22Rv1 (cell line): ENCODE measurements around the gene SIRT7.

Experiments used
- ZFX ChIP-seq: fragments of 450-650 bp; IDR thresholded peaks from 2 replicates; pipeline ENCODE4 v1.6.1; 2017; ENCODE audit warnings: antibody characterized with exemption, borderline replicate concordance
- TF ChIP-seq, protein P1 (sequence below): fragments of 450-650 bp; IDR thresholded peaks from 2 replicates; pipeline ENCODE4 v1.5.1; 2017; ENCODE audit warnings: mild to moderate bottlenecking

DNA sequence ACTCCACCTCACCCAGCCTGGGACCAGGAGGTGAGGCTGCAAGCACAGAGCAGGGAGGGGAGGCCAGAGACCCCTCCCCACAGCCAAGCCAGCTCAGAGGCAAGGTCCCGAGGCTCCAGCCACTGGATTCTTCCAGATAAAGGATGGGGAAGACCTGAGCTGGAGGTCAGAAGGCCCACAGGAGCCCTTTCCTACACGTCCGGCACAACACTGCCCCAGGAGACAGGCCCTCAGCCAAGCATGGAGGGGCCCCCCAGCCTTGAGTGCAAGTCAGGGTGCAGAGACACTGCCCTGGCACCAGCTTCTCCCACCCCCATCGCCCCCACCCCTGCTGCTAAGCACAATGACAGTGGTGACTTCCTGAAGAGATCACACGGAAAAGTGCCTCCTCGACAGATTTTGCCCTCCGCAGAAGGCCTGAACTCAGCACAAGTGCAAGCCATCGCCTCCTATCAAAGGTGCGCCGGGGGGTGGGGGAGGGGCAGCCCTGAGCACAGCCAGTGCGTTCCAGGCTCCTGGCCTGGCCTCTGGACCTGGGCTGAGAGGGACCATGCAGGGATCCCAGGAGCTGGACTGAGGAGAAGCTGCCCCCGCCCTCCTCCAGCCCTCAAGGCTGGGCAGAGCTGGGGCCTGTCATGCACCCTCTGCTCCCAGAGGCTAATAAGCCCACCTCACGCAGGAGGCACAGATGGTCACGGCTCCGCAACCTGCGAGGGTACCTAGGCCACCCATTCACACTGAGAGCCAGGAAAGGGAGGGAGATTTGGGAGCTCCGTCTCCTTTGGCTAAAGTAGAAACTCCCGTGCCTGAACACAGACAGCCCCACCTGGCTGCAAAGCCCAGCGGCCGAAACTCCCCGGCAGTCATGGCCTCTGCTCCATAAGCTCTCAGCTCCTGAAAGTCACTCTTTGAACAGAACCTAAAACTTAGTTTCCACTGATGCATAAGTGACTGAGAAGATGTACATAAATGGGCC is 6.9 kb upstream of the SIRT7 start:
- TF ChIP-seq, protein P1, sequence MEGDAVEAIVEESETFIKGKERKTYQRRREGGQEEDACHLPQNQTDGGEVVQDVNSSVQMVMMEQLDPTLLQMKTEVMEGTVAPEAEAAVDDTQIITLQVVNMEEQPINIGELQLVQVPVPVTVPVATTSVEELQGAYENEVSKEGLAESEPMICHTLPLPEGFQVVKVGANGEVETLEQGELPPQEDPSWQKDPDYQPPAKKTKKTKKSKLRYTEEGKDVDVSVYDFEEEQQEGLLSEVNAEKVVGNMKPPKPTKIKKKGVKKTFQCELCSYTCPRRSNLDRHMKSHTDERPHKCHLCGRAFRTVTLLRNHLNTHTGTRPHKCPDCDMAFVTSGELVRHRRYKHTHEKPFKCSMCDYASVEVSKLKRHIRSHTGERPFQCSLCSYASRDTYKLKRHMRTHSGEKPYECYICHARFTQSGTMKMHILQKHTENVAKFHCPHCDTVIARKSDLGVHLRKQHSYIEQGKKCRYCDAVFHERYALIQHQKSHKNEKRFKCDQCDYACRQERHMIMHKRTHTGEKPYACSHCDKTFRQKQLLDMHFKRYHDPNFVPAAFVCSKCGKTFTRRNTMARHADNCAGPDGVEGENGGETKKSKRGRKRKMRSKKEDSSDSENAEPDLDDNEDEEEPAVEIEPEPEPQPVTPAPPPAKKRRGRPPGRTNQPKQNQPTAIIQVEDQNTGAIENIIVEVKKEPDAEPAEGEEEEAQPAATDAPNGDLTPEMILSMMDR, result no peak
- TF ChIP-seq ZFX, result no peak
